Measurements from ENCODE around the gene MPRIP.

MPRIP gene

GRCh38 chr17:17203173-17203730 lies 161.0 kb downstream of the MPRIP start:
- no peak for DNase-seq (ENCODE audit: extremely low read depth in 1 of 2, low read depth in 1 of 2)

GRCh38 chr17:17204041-17204591 lies 161.9 kb downstream of the MPRIP start:
- no peak for DNase-seq (ENCODE audit: extremely low read depth in 1 of 2, low read depth in 1 of 2)

- no peak for DNase-seq (ENCODE audit: extremely low read depth in 1 of 2, low read depth in 1 of 2)
Observed at GRCh38 chr17:17204635-17205231, 162.5 kb downstream of the MPRIP start.

GRCh38 chr17:17205368-17206123 lies 163.3 kb downstream of the MPRIP start:
- peak in 1 of 2 donors; percentile 22 for DNase-seq (ENCODE audit: extremely low read depth in 1 of 2, low read depth in 1 of 2)

GRCh38 chr17:17206124-17206912 lies 164.1 kb downstream of the MPRIP start, which contains the start of gene PLD6:
Gene PLD6 (minus strand): TSS chr17:17206333. CDS start chr17:17206286, 47 bp downstream.
- DNase-seq (ENCODE audit: extremely low read depth in 1 of 2, low read depth in 1 of 2): peak; percentile 74 to 81

GRCh38 chr17:17206913-17207335 lies 164.7 kb downstream of the MPRIP start:
- DNase-seq (ENCODE audit: extremely low read depth in 1 of 2, low read depth in 1 of 2): no peak

- DNase-seq (ENCODE audit: extremely low read depth in 1 of 2, low read depth in 1 of 2): no peak
Observed at GRCh38 chr17:17207998-17208397, 165.7 kb downstream of the MPRIP start.

- no peak for DNase-seq (ENCODE audit: extremely low read depth in 1 of 2, low read depth in 1 of 2)
Observed at GRCh38 chr17:17213775-17214174, 171.5 kb downstream of the MPRIP start.

- no peak for DNase-seq (ENCODE audit: extremely low read depth in 1 of 2, low read depth in 1 of 2)
Observed at GRCh38 chr17:17214646-17215436, 172.6 kb downstream of the MPRIP start.

GRCh38 chr17:17215575-17215974 lies 173.3 kb downstream of the MPRIP start:
- no peak for DNase-seq (ENCODE audit: extremely low read depth in 1 of 2, low read depth in 1 of 2)

GRCh38 chr17:17216236-17216635 lies 174.0 kb downstream of the MPRIP start:
- DNase-seq (ENCODE audit: extremely low read depth in 1 of 2, low read depth in 1 of 2): no peak

GRCh38 chr17:17216776-17217175 lies 174.5 kb downstream of the MPRIP start:
- no peak for DNase-seq (ENCODE audit: extremely low read depth in 1 of 2, low read depth in 1 of 2)

GRCh38 chr17:17217995-17218394 lies 175.7 kb downstream of the MPRIP start:
- no peak for DNase-seq (ENCODE audit: extremely low read depth in 1 of 2, low read depth in 1 of 2)

- no peak for DNase-seq (ENCODE audit: extremely low read depth in 1 of 2, low read depth in 1 of 2)
Observed at GRCh38 chr17:17220529-17220928, 178.3 kb downstream of the MPRIP start.

- DNase-seq (ENCODE audit: extremely low read depth in 1 of 2, low read depth in 1 of 2): no peak
Observed at GRCh38 chr17:17221329-17221728, 179.1 kb downstream of the MPRIP start.

GRCh38 chr17:17223736-17224135 lies 181.5 kb downstream of the MPRIP start:
- DNase-seq (ENCODE audit: extremely low read depth in 1 of 2, low read depth in 1 of 2): no peak

- DNase-seq (ENCODE audit: extremely low read depth in 1 of 2, low read depth in 1 of 2): no peak
Observed at GRCh38 chr17:17224137-17224536, 181.9 kb downstream of the MPRIP start.

- no peak for DNase-seq (ENCODE audit: extremely low read depth in 1 of 2, low read depth in 1 of 2)
Observed at GRCh38 chr17:17225901-17226300, 183.6 kb downstream of the MPRIP start.

- no peak for DNase-seq (ENCODE audit: extremely low read depth in 1 of 2, low read depth in 1 of 2)
Observed at GRCh38 chr17:17226451-17227265, 184.4 kb downstream of the MPRIP start.

All from activated CD8-positive, alpha-beta memory T cell treated with anti-CD3 and anti-CD28 coated beads for 1 hour (primary cell).